Placental epithelial cell (primary cell): ENCODE data around the gene GRN. TPM values are rescaled to one million over a fixed set of nuclear protein-coding genes. Genes with fewer than 3 reads are reported as not detected.

ENCODE experiments used
- small RNA-seq: library from RNA; depleted of rRNA; stranded (forward); fragments of <200 nt; gene quantifications from one replicate; pipeline ENCODE3, GENCODE V24; 2012
- total RNA-seq: library from RNA; depleted of rRNA; stranded (reverse); fragments of >200 nt; gene quantifications from 2 replicates; pipeline ENCODE4 v1.2.3, GENCODE V29; 2012

GRN gene
- total RNA-seq, result 228 and 715 TPM in 2 replicates

GRCh38 chr17:44344939-44345453 is at the start of gene GRN:
TSS of gene GRN (plus strand) at chr17:44345302. CDS start at chr17:44349165, 3,863 bp downstream.

GRCh38 chr17:44308320-44308818 is 36.7 kb upstream of the GRN start, which contains the start of gene RUNDC3A:
TSS of gene RUNDC3A (plus strand) at chr17:44308601. CDS start at chr17:44308833, 232 bp downstream.

DNA sequence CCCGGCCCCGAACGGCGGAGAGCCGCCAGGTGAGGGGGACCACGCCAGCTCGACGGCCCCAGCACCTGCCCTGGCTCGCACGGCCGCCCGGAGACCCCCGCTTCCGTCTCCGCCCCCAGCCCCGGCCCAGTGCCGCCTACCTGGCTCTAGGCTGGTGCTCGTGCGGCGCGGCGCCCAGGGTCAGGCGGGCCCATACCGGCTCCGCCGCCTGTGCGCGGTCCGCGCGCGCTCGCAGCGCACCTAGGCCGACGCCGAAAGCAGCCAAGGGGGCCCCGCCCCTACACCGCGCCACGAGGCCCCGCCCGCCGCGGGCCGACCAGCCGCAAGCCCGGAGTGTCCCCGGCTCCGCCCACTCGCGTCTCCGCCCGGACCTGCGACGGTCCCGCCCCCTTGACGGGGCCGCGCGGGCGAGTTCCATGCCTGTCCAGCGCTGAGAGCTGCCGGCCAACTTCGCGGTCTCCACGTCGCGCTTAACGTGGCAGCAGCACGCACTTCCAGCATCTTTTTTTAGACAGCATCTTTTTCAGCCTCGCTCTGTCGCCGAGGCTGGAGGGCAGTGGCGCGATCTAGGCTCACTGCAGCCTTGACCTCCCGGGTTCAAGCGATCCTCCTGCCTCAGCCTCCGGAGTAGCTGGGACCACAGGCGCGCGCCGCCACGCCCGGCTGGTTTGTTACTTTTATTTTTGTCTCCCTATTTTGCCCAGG is 20.4 kb upstream of the GRN start, which contains the start of gene SLC25A39:
SLC25A39 (minus strand) TSS at position 253 of the 705 bp plus-strand sequence. CDS start 1,261 bp downstream, outside the sequence.

DNA sequence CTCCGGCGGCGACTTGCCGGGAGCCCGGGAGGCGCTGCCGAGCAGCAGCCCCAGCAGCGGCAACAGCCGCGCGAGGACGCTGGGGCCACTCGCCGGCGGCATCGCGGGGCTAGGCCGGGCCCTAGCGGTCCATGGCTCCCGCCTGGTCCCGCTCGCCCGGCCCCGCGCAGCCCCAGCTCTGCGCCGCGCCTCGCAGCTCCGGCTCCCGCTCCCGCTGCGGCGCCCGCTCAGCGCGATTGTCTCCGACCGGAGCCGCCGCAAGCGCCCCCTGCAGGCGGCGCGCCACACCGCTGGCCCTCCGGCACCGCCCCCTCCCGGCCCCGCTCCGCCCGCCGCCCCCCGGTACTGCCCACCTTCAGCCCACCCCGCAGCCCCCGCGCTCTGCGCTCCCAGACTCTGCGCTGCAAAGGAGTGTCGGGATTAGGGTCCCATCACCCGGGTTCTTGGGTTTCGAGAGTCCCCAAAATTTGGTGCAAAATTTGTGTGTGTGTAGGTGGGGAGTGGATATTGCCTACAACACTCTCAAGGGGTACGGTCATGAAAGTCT is 18.6 kb downstream of the GRN start, which contains the start of gene FAM171A2:
FAM171A2 (minus strand) TSS at position 241 of the 547 bp plus-strand sequence; CDS start at position 102, 139 bp downstream.

DNA sequence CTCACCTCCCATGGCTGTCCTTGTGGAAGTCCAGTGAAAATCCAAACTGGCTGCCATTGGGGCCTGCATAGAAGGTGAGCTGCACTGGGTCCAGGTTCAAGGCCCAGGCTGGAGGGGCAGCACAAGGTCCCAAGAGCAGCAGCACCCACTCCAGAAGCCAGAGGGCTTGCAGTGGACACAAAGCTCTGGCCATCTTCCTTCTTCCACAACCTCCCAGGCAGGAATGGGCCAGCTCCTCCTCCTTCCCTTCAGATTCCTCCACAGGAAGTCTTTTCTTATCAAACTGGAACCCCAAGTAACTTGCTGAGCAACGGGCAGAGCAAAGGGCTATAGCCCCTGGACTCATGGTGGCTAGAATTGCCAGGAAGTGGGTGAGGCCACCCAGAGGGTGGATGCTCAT is 44.2 kb downstream of the GRN start, which contains the start of gene ITGA2B:
ITGA2B (minus strand) TSS at position 369 of the 400 bp plus-strand sequence; CDS start at position 193, 176 bp downstream.

Small RNAs within 50 kb of the gene (small RNA-seq; reads per million reads assigned to genes)
- 0.23 reads per million for gene RF00012
- gene RNU6-453P, result not detected

Other genes with a start within 250 kb of the GRN start
- gene HDAC5, start 221.7 kb upstream of the GRN start, total RNA-seq, result 27.3 and 35.7 TPM in 2 replicates
- gene HROB, start 203.4 kb upstream of the GRN start, total RNA-seq, result 1.5 and 1.6 TPM in 2 replicates
- 0.11 TPM in 1 of 2 replicates, not detected in the other for gene ASB16, start 174.6 kb upstream of the GRN start, total RNA-seq
- gene TMUB2, start 158.3 kb upstream of the GRN start, total RNA-seq, result 34.3 and 44.4 TPM in 2 replicates
- 56.1 and 60.1 TPM in 2 replicates for gene ATXN7L3, start 145.4 kb upstream of the GRN start, total RNA-seq
- 43.8 and 90.3 TPM in 2 replicates for gene UBTF, start 125.6 kb upstream of the GRN start, total RNA-seq
- gene SLC4A1, start 77.2 kb upstream of the GRN start, total RNA-seq, result not detected in 2 replicates
- 0.11 TPM in 1 of 2 replicates, not detected in the other for gene RUNDC3A, start 36.7 kb upstream of the GRN start, total RNA-seq
- 101 and 160 TPM in 2 replicates for gene SLC25A39, start 20.5 kb upstream of the GRN start, total RNA-seq
- gene FAM171A2, start 18.6 kb downstream of the GRN start, total RNA-seq, result 2.2 and 4.3 TPM in 2 replicates
- 0.11 and 1.2 TPM in 2 replicates for gene ITGA2B, start 44.3 kb downstream of the GRN start, total RNA-seq
- gene GPATCH8, start 158.1 kb downstream of the GRN start, total RNA-seq, result 22.6 and 28.7 TPM in 2 replicates
- gene FZD2, start 212.2 kb downstream of the GRN start, total RNA-seq, result 11.8 and 13.7 TPM in 2 replicates